ENCODE results near the gene MIPOL1.

- no peak for TF ChIP-seq POLR2A (IDR thresholded peaks at IDR 0.05)
- TF ChIP-seq CTCF (IDR thresholded peaks at IDR 0.05), result no peak
Observed at GRCh38 chr14:37464192-37464858, 266.6 kb downstream of the MIPOL1 start.
